Right lobe of liver (tissue), 6 donors: ENCODE data around the gene NMB. TPM values are rescaled to one million over a fixed set of nuclear protein-coding genes. Genes with fewer than 3 reads are reported as not detected.

Source experiments
- ATAC-seq, 4 donors: fragments of 200-7000 bp; cut with Tn5 transposase; one replicate each; pipeline ENCODE4 v1.9.1; 2020; ENCODE audit warnings: mild to moderate bottlenecking in 4 of 4, moderate library complexity in 4 of 4
- DNase-seq, 3 donors: peaks; one replicate each; pipeline ENCODE4 v3.0.0-alpha.2; 2020
- H3K27ac ChIP-seq, 3 donors: fragments of 200-600 bp; one replicate each; pipeline ENCODE4 v1.8.0; 2022
- H3K27me3 ChIP-seq, 2 donors: fragments of 200-600 bp; one replicate each; pipeline ENCODE4 v1.8.0; 2022
- H3K36me3 ChIP-seq, 4 donors: fragments of 200-600 bp; sonication (generic) in 1 of 4; one replicate each; pipeline versions ENCODE4 v1.5.1 to v1.8.0; 2017 to 2022; ENCODE audit warnings: control low read depth in 1 of 4
- H3K4me1 ChIP-seq, 4 donors: fragments of 200-600 bp; sonication (generic) in 1 of 4; one replicate each; pipeline versions ENCODE4 v1.5.1 to v1.8.0; 2017 to 2022; ENCODE audit warnings: control low read depth in 1 of 4
- H3K4me3 ChIP-seq, 3 donors: fragments of 200-600 bp; one replicate each; pipeline ENCODE4 v1.8.0; 2022
- H3K9me3 ChIP-seq, 4 donors: fragments of 200-600 bp; sonication (generic) in 1 of 4; one replicate each; pipeline versions ENCODE4 v1.5.1 to v1.8.0; 2017 to 2022; ENCODE audit warnings: control low read depth in 1 of 4
- POLR2A ChIP-seq: fragments of 450-650 bp; IDR thresholded peaks from one replicate; pipeline ENCODE4 v1.6.1; 2017; ENCODE audit warnings: antibody characterized with exemption, mild to moderate bottlenecking
- WGBS: methylation state at CpG from one replicate; pipeline ENCODE4 v1.1.6; 2018; ENCODE audit warnings: low coverage, low lambda C conversion rate; ENCODE audit not compliant: insufficient coverage; ENCODE audit errors: missing lambda C conversion rate; 5-methylcytosine and 5-hydroxymethylcytosine counted together
- intact Hi-C, 2 donors: fragments of 100-400 bp; cut with DNase I; formaldehyde crosslinking; loops; one replicate each; pipeline versions ENCODE4 v1.11.2 to v1.14.1; 2022
- total RNA-seq, 6 experiments: library from RNA; depleted of rRNA in 2 of 6; stranded (reverse); fragments of >200 nt in 2 of 6; fragmentation: NEBNext Ultra II Directional in 3 of 6; extraction: Animal tissue kit (Norgen Biotek cat#: 25700) in 3 of 6; gene quantifications; one replicate each; pipeline versions ENCODE4 v1.1.0 to v1.2.4, GENCODE V29; 2016 to 2023
- TF ChIP-seq, protein P1 (sequence below), 4 donors: fragments of 200-600 bp in 3 of 4; fragments of 450-650 bp in 1 of 4; IDR thresholded peaks; one replicate each; pipeline versions ENCODE4 v1.5.1 to v1.8.0; 2016 to 2022; ENCODE audit warnings: antibody characterized with exemption in 4 of 4, mild to moderate bottlenecking in 2 of 4
- donor health status: DM: no; HTN: yes; CAD: no.
- donor health status: DM: no; HTN: no; CAD: no.
- donor health status: DM: no; HTN: no; CAD: no.
- donor health status: DM: no; HTN: yes; CAD: no.
- donor health status: DM: no; HTN: yes; CAD: no.

Gene NMB
- total RNA-seq, 6 experiments from 2014 or later = 0.76 to 3.8 (median 1.7) TPM

DNA sequence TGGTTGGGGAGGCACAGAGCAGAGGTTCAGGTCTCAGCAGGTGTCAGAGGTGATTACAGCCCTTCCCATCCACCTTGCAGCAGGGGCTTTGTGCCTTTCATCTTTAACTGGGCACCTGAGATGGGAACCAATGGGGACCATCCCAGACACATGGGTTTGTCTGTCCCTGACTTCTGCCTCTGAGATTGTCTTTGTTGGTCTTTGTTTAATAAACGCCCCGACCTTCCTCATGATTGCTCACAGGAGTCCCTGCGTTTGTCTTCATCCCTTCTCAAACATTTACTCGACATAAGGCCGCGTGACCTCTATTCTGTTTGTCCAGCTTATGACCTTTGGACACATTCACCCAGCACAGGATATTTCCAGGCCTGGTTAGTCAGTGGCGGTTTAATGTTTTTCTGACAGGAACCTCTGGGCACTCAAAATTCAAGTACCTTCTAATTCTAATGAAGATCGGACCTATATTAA is 51.3 kb downstream of the NMB start:
- Histone ChIP-seq H3K4me1 (peaks cover 0 to 58% (median 14%) of the 10 kb centered on the region in 4 donors), H3K27me3 (no peaks in the 10 kb centered on the region), H3K9me3 (no peaks in the 10 kb centered on the region), H3K36me3 (peaks cover 0 to 3% (median 0%) of the 10 kb centered on the region in 4 donors), H3K4me3 (no peak overlapping the region), H3K27ac (peak overlapping the region; percentile 78 to 88 (median 87))
- ATAC-seq = peak; percentile 89 to 92 (median 90)
- DNase-seq = peak in 2 of 3 donors; percentile 24 to 81
- WGBS = 44% methylated on average over 8 of the region's 8 CpGs
- peak; percentile 43 for TF ChIP-seq POLR2A
- TF ChIP-seq, protein P1, sequence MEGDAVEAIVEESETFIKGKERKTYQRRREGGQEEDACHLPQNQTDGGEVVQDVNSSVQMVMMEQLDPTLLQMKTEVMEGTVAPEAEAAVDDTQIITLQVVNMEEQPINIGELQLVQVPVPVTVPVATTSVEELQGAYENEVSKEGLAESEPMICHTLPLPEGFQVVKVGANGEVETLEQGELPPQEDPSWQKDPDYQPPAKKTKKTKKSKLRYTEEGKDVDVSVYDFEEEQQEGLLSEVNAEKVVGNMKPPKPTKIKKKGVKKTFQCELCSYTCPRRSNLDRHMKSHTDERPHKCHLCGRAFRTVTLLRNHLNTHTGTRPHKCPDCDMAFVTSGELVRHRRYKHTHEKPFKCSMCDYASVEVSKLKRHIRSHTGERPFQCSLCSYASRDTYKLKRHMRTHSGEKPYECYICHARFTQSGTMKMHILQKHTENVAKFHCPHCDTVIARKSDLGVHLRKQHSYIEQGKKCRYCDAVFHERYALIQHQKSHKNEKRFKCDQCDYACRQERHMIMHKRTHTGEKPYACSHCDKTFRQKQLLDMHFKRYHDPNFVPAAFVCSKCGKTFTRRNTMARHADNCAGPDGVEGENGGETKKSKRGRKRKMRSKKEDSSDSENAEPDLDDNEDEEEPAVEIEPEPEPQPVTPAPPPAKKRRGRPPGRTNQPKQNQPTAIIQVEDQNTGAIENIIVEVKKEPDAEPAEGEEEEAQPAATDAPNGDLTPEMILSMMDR (IDR thresholded peaks at IDR 0.05) = no peak
- intact Hi-C loops = no loop called here

DNA sequence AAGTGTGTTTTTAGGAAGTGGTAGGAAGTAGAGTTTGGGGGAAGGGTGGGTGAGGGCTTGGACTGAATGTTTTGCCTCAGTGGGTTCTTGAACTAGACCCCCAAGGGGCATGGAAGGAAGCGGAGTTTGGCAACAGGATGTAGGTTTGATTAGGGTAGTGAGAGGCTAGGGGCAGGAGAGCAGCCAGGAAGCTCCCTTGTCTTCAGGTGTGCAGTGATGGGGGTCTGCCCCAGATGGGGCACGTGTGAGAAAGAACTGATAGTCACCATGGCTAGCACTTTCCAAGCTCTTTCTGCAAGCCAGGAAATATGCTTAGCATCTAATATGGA is 52.5 kb downstream of the NMB start:
- Histone ChIP-seq H3K27me3 (no peaks in the 10 kb centered on the region), H3K4me1 (peaks cover 0 to 60% (median 14%) of the 10 kb centered on the region in 4 donors), H3K27ac (peak overlapping the region in 2 of 3 donors; percentile 87 to 88), H3K36me3 (peaks cover 0 to 3% (median 0%) of the 10 kb centered on the region in 4 donors), H3K9me3 (no peaks in the 10 kb centered on the region), H3K4me3 (no peak overlapping the region)
- TF ChIP-seq, protein P1 (IDR thresholded peaks at IDR 0.05) = no peak
- TF ChIP-seq POLR2A = no peak
- intact Hi-C loops = no loop called here
- DNase-seq = no peak
- ATAC-seq = no peak
- 83% methylated on average over 2 of the region's 2 CpGs for WGBS

Other genes with a start within 250 kb of the NMB start
- 1 to 10 TPM; 4.5 to 8.7 (median 6.8) TPM for gene ZSCAN2, start 57.2 kb downstream of the NMB start, total RNA-seq
- gene WDR73, start 3.9 kb downstream of the NMB start, total RNA-seq = 10 to 100 TPM in 1 of 6 experiments, 1 to 10 TPM in 5; 6.3 to 11.1 (median 8.1) TPM
- gene SEC11A, start 57.9 kb upstream of the NMB start, total RNA-seq = 10 to 100 TPM; 58.7 to 71.5 (median 65.3) TPM
- 10 to 100 TPM; 10.8 to 13.2 (median 12.1) TPM for gene ZNF592, start 90.4 kb upstream of the NMB start, total RNA-seq
- gene ALPK3, start 159.2 kb upstream of the NMB start, total RNA-seq = 10 to 100 TPM in 1 of 6 experiments, 1 to 10 TPM in 5; 1.3 to 12.5 (median 5.5) TPM
- 10 to 100 TPM; 33.2 to 75.4 (median 49.9) TPM for gene SLC28A1, start 226.5 kb upstream of the NMB start, total RNA-seq